SW480 (cell line): ENCODE results near the gene AIG1.

Source experiments
- DNase-seq: peaks from one replicate; pipeline ENCODE4 v3.0.0-alpha.2; 2016; ENCODE audit warnings: low spot score

The AIG1 gene

DNA sequence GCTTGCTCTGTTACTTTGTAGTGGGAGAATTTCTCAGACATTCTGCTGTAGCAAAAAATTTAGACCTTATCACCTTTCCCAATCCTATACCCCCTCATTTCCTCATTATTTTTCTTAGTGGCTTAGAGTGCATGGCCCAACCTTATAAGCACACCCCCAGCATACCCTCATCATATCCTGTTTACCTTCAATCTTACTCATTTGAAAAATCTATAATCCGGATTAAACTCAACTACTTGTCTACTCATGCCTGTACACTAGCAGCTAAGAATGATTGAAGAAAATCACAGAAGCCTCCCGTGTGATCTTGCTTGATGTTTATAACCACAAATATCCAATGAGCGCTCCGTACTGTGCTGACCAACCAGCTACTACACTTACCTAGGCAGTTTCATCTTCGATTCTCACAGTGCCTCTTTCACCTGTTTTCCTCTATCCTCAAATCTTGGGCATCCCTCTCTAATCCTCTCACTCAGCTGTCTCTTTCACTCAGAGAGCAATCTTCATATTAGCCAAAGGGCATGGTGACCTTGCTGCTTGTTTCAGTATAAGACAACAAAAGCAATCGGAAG, 36.6 kb downstream of the AIG1 start:
- no peak for DNase-seq

DNA sequence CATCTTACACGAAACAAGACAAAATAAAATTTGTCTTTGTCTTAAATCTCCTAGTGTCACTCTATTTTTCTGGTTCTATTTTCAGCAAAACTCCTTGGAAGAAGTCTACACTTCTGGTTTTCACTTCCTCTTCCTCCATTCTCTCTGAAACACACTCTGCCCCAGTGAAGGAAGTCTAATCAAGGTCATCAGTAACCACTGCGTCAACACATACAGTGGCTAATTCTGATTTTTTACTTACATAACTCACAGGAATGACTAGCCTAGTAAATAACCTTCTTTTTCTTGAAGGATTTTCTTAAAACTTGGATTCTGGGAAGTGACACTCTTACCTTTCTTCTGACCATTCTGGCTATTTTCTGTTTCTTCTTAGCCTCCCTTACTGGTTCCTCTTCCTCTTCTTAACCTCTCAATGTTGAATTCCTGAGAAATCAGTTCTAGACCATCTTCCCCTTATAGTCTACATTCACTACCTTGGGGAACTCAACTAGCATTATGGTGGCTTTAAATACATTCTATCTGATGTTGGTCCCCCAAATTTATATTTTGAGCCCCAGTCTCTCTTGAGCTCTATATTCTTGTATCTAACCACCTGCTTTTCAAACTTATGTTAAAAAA, 37.5 kb downstream of the AIG1 start:
- no peak for DNase-seq

DNA sequence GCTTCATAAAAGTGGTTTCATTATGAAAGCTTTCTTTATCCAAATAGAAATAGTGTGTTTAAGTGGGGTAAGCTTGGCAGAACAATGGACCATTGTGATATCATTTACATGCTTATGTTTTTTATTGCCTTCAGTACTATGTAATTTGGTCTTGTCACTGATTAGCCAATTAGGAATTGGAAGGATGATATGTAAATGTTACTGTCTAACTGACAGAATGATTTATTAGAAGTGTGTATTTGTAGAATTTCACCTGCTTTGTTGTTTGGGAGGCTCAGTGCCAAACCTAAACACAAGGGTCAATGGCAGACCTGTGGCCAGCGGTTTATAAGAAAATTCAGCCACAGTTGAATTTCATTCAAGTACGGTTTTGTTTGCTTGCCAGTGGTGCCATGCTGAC, 39.0 kb downstream of the AIG1 start:
- peak; percentile 54 for DNase-seq

DNA sequence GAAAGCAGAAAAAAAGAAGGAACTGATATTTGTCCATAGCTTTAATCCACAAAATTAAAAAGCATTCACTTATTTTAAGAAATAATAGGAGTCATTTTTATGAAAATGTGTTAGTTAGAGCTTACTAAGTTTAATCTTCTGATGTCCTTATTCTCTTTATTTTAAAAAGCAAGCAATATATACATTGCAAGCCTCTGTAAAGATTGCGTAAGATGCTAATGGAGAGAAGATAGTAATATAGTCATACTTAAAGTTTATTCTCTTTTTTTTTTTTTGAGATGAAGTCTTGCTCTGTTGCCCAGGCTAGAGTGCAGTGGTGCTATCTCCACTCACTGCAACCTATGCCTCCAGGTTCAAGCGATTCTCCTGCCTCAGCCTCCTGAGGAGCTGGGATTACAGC, 39.7 kb downstream of the AIG1 start:
- no peak for DNase-seq

DNA sequence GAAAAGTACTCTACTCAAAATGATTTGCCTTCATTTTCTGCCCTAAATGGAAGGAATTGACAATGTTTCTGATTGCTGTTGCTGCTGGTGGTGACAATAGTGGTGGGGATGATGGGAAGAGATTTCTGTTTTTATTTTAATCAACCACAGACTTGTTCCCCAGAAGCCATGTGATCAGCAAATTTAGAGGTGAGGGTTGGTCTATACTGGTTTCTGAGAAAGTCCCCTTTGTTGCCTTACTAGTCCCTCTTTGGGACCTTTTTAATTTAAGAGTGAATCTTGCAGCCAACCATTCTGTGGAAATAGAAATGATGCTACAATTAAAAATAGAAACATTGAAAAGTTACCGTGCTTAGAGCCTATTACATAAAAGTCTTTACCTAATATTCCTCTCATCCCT, 43.2 kb downstream of the AIG1 start:
- DNase-seq = no peak

DNA sequence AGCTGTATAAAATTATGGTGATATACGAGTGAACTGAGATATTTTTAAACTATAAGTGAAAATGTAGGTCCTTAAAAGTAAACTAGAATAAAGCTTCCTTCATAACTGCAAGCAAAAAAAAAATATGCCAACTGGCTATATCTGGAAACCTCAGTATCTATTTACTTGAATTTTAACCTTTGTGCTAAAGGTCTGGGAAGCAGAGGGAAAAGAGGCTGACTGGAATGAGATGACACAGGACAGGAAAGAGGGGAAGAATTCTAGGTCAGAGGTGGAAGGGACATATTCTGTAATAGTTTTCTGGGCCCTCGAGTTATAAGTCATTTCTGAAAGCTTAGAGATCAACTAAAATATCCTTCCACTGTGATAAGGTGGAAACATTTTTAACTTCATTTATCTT, 46.8 kb downstream of the AIG1 start:
- no peak for DNase-seq

DNA sequence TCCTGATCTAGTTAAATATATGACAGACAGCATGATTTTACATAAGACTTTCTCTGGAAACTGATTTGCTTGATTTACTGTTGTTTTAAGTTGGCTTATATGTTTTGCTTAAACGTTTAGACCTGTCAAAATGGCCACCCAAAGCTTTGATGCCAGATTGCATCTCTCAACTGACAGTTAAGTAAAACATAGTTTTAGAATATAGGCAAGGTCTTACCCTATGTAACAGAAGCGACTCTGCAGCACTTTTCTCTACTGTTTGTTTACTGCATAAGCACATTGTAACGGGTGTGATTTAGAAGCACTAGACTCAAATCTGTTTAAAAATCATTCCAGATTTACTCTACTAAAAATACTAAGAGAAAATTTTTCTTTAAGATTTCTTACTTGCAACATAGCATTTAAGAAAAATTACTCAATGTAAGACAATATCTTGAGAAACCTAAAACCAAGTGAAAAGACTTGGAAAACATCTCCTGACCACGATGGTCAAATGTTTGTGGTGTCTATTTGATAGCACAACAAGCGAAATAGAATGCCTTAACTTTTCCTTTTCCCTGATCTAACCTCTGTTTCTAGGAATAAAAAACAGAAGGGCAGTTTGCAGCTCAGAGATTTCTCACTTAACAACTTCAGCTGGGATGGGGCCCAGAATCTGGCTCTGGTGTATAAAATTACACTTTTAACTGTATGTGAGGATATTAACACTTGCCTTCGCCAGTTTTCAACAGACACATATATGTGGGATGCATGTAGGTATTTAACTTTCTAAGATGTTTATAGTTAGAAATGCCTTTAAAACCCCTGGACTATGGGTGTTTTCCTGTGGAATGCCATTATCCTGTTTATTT, 47.4 kb downstream of the AIG1 start:
- DNase-seq = no peak

DNA sequence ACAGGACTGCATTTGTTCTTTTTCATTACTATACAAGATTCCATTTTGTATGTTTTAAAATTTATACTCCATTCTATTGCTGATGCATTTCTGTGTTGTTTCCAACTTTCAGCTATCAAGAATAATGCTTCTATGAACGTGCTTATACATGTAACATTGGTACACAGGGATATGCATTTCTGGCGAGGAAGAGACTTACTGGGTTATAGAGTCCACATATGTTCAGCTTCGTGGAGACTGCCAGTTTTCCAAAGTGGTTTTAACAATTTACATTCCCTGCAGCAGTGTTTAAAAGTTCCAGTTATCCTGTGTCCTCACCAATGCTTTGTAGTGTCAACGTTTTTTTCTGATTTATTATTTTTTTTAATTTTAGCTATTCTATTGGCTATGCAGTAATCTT, 48.5 kb downstream of the AIG1 start:
- DNase-seq = no peak

DNA sequence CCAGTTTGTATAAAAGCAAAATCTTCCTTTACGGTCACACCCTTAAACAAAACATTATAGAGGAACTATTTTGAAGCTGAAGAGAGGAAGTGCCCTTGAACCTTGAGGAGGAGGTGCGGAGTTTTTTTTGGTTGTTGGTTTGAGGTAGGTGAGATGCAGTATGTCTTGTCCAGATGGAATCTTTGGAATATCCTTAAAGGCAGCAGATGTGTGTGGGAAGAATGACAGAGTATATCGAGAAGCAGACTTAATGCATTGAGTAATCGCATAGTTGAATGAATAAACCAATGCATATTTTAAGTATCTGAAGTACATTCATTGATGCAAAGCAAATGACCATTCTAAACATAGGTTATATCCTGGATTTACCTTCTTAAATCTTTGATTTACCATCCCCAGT, 49.9 kb downstream of the AIG1 start:
- DNase-seq = no peak

DNA sequence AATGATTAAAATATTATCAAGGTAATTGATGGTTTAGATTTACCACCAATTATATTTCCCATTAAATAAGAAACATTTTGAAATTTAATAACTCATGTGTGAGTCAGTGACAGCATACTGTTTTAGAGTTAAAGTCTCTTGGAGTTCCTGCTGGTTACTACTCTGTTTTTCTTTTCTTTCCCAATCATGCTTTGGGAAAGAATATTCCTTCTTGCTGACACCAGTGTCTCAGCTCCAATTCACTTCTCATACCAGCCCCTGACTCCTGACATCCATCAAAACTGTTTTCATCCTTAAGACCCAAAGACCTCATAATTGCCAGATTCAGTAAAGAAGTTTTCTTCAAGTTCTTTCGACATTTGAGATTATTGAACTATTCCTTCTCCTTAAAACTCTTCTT, 50.3 kb downstream of the AIG1 start:
- no peak for DNase-seq

DNA sequence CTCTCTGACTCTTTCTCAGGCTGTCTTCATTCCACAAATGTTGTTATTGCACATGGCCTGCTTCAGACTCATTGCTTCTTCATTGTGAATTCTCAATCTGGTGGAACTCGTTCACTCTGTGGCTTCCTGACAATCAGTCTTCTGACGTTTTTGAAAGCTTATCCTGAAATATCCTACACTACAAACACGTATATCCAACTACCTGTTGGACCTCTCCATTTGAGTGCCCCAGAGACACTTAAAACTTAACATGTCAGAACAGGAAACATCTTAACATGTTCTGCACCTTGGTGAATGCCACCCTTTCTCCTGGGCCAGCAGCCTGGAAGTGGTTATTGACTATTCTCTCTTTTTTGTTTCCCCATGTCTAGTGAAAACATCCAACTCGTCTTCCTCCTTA, 50.8 kb downstream of the AIG1 start:
- DNase-seq = no peak

DNA sequence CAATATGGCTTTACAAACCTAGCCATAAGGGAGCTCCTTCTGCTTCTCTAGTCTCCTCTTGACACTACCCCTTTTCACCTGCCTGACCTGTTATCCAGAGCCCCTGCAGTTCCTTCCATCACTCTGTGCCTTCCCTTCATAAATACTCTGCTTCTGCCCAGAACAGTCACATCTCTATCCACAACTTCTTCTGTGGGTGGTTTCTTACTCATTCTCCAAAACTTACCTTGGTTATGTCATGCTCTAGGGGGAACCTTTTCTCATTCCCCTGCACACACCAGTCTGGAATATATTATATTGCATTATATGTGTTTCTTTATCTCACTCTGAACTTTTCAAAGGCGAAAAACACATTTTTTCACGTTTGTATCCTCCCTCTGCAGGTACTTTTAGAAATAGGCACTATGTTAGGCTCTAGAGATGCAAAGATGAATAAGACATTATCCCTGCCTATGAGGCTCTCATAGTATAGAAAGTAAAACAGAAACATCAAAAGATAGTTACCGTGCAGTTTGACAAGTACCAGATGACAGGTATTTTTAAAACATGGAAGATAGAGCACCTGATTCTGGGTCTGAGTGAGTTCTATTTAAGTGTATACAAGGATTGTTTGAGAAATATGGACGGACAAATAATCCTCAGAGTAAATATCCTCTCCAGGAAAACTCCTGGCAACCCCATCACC, 51.5 kb downstream of the AIG1 start:
- no peak for DNase-seq

DNA sequence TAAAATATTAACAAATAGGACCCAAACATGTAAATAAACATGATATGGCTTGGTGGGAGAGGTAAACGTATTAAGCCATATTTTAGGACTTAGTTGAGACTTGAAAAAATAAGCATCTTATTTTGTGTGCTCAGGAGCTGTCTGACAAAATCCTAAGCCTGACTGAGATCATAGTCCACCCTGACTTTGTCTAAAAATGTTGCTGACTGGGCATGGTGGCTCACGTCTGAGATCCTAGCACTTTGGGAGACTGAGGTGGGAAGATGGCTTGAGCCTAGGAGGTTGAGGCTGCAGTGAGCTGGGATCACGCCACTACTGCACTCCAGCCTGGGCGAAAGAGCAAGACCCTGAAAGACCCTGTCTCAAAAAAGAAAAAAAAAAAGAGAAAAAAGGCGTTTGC, 52.1 kb downstream of the AIG1 start:
- no peak for DNase-seq

DNA sequence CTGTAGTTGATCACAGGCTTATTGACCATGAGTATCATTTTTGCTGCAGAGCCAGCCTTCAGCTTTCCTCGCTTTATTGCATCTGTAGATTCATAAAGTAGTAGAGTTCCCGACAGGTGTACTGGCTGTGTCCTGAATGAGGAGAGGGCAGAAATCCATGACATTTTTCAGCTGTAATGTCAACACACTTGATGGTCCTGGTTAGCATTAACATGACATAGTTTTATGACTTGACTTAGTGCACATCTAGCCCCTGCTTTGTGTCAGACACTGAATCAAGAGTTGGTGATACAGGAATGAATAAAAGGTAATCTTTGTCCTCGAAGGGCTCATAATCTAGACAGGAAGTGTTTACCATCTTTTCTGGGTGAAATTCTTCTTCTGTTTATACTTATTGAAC, 55.0 kb downstream of the AIG1 start:
- DNase-seq = no peak

DNA sequence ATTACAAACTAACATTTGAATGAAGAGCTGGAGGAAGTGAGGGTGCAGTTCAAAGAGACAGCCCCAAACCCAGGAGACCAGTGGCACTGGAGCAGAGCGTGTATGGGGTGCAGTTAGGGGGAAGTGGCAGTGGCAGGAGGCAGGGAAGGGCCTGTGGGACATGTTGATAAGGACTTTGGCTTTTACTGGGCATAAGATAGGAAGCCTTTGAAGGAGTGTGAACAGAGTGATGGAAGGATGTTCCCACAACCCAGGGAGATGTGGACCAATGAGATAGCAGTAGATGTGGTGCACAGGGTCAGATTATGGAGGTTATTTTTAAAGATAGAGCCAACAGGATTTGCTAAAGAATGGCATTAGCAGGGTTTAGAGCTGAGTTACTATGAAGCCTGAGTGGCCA, 56.4 kb downstream of the AIG1 start:
- DNase-seq = no peak

DNA sequence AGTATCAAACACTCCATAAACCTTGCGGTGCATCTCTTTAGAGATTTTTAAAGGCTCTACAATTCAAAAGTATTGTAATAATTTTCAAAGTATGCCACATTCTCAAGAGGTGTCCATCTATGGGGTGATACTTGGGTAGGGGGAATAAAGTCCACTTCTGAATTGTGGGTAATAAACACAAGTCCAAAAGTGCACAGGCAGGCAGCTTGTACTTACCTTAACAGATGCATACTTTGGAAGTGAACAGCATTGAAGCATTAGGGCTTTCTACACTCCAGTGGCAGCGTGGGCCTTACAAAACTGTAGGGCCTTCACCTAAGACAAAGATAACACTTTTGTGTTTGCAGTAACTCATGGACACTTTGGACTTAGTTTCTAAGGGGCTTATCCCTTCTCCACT, 58.6 kb downstream of the AIG1 start:
- DNase-seq = no peak

DNA sequence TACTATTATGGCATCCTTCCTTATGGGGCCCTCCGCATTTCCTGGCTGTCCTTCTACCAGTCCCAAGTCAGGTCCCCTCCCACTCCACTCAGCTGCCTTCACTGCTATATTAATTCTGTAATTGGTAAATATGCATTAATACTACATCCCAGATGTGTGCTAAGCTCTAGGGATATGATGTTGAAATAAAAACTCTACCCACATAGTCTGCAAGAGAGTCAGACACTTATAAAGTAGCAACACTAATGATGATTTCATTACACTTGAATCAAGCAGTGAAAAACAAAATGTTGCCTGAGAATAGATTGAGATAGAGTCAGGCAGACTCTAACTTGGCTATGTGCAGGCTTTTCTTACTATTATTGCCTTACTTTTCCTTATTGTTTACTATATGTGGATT, 62.4 kb downstream of the AIG1 start:
- no peak for DNase-seq

DNA sequence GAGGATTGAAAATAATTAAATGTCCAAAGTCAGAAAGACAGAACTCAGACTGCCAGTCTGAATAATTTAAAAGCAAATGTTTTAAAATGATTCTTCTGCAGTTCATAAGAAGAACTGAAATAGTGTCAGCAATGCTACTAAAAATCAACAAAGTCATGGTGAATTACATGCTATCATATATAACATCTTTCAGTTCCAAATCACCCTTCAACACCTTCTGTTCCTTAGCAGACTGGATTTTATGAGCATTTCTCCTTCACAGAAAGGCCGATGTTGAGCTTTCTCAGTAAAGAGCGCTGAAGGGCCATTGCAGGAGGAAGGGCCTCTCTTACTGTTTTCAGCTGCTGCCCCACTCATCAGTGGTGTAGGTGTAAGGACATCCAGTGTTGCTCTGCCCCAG, 63.3 kb downstream of the AIG1 start:
- no peak for DNase-seq

DNA sequence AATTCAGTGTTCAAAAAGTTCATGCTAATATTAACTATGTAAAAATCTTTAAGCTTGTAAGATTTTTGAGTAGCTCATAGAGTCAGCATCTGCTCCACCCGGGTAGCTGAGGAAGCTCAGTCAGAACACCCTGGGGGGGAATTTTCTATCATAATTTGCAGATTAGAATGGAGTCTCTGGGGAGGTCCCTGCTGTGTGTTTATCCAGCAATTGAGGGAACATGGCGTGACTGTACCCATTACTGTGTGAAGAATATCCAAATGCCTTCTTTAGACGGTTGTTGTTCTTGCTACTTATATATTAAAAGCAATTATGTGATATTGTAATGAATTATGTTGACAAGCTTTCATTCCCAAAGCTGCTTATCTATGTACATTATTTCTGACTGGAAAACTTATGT, 64.8 kb downstream of the AIG1 start:
- no peak for DNase-seq

DNA sequence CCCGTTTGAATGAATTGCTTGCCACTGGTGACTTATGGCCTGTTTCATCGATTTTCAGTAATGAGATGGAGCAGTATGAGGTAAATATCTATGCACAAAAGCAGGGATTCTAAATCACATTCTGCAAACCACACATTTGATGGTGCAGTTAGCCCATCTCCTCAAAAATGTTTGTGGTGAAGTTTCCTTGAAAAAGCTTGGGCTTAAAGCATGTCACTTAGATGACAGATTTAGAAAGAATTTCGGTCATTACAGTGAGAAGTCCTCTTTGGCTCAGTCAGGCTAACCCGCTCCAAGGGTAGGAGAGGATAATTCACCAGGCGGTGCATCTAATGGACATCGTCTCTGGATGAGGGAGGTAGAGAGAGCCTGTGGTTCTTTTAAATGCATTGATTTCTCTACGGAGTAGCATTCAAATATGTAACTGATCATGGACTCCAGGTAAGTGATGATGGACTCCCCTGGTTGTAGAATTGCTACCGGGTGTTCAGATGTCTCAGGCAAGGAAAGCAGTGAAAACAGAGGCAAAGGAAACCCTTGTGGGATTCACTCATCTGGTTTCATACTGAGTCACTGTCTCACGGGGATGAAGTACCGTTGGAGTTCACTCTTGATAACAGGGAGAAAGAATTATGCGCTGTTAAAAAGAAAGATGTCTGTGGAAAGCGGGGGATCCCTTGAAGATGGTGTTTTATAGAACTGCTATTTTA, 65.3 kb downstream of the AIG1 start:
- no peak for DNase-seq

DNA sequence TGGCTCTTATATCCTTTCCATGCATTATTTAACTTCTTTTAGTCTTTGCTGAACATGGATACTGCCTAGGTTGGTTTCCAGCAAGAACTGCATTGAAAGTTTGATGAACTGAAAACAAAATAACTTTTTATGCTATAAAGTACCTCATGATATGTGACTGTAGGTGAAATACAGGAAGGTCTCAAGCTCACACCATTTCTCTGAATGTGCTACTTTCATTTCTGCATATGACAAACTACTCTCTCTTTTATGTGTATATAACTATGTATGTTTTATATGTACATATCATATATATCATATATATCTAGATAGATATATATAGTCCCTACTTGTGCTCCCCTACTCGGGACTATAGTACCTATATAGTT, 65.9 kb downstream of the AIG1 start:
- no peak for DNase-seq

DNA sequence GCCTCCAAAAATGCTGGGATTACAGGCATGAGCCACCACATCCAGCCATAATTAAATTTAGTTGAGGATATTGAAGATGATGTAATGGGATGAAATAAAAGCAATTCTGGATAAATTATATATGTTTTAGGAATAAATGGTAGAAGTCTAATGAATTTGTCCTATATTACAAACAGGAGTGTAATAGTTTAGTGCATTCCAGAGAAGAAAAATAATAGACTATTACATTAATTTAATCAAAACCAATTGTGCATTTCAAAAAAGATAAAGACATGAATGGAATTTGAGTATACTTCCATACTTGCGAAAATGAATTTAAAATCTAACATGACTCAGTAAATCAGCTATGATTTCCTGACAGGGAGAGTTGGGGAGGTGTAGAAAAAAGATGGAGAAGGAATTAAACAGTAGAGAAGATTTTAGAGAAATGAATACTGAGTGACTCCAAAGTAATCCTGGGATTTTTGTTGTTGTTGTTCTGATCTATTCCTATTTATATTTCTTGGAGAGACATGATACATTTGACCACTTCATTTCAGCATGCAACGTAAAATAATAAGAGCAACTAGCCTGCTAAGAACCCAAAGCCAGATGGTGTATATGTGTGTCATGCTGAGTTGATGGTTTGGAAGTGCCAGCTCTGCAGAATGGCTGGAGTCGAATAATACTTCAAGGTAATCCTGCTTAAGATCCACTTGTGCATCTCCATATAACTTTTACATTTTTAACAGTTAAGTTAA, 67.4 kb downstream of the AIG1 start:
- DNase-seq = no peak
